SH-SY5Y (cell line): Measurements from ENCODE around the gene ANKLE1.

ENCODE experiments used
- GATA2 ChIP-seq: IDR thresholded peaks from 2 replicates; pipeline ENCODE4 v1.6.1; 2011; ENCODE audit warnings: mild to moderate bottlenecking, low read depth, low read length
- GATA3 ChIP-seq: IDR thresholded peaks from 2 replicates; pipeline ENCODE4 v1.6.1; 2011; ENCODE audit warnings: low read depth, mild to moderate bottlenecking, low read length, moderate library complexity

DNA sequence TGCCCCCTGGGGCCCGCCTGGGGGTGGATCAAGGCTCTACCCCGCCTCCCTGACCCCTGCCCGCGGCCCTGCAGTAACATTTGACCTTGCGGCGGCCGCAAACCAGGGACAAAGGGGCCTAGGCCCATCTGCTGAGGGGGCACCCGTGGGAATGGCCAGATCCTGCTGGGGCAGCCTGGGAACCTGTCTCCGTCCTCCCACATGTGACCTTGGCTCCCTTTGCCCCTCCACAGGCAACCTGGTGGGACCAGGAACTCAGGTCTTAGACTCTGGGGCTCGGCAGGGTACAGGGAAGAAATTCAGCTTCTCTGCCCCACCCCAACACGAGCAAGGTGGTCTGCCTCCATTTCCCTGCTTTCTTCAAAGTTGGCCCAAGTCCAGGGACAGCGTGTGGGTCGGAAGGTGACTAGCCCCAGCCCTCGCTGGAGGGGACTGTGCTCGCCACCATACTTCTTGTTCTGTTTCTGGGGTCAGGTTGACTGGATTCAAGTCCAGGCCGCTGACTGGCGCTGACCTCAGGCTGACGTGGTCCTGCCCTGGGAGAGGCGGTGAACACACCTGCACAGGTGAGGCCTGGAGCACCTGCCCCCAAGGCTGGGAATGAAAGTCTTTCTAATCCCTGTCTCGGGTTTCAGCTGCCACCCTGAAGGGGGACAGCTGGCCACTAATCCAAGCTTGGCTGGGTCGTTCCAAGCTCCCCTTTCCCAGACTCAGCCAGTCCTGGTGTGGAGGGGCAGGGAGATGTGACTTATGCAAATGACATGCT is 33.5 kb upstream of the ANKLE1 start:
- no peak for TF ChIP-seq GATA2
- TF ChIP-seq GATA3 = no peak
